Measurements from ENCODE around the gene PTPRN2.
"Not testable (repeated sequence)": the region's sequence is repeated elsewhere in the genome, so short reads cannot be mapped to it uniquely, and the experiment has no call there.

PTPRN2 gene

GRCh38 chr7:157518514-157519175 lies 1069.0 kb downstream of the PTPRN2 start:
- DNase-seq, result no peak
- in situ Hi-C loops (cut with MboI; ENCODE audit: low pct_unique_long_range_greater_than_20kb, low sequenced_read_pairs), result no loop called here

- no peak for DNase-seq
- in situ Hi-C loops (cut with MboI; ENCODE audit: low pct_unique_long_range_greater_than_20kb, low sequenced_read_pairs), result no loop called here
Measured at GRCh38 chr7:157517782-157518513, 1069.7 kb downstream of the PTPRN2 start.

- no peak for DNase-seq
- in situ Hi-C loops (cut with MboI; ENCODE audit: low pct_unique_long_range_greater_than_20kb, low sequenced_read_pairs), result no loop called here
Measured at GRCh38 chr7:157516911-157517781, 1070.5 kb downstream of the PTPRN2 start.

- in situ Hi-C loops (cut with MboI; ENCODE audit: low pct_unique_long_range_greater_than_20kb, low sequenced_read_pairs), result no loop called here
- no peak for DNase-seq
Measured at GRCh38 chr7:157516311-157516710, 1071.3 kb downstream of the PTPRN2 start.

- DNase-seq, result no peak
- in situ Hi-C loops (cut with MboI; ENCODE audit: low pct_unique_long_range_greater_than_20kb, low sequenced_read_pairs), result no loop called here
Measured at GRCh38 chr7:157515342-157516041, 1072.1 kb downstream of the PTPRN2 start.

GRCh38 chr7:157514746-157515145 lies 1072.9 kb downstream of the PTPRN2 start:
- in situ Hi-C loops (cut with MboI; ENCODE audit: low pct_unique_long_range_greater_than_20kb, low sequenced_read_pairs), result no loop called here
- no peak for DNase-seq

- in situ Hi-C loops (cut with MboI; ENCODE audit: low pct_unique_long_range_greater_than_20kb, low sequenced_read_pairs), result no loop called here
- no peak for DNase-seq
Measured at GRCh38 chr7:157514306-157514705, 1073.3 kb downstream of the PTPRN2 start.

GRCh38 chr7:157513682-157514081 lies 1073.9 kb downstream of the PTPRN2 start:
- no peak for DNase-seq
- in situ Hi-C loops (cut with MboI; ENCODE audit: low pct_unique_long_range_greater_than_20kb, low sequenced_read_pairs), result no loop called here

- in situ Hi-C loops (cut with MboI; ENCODE audit: low pct_unique_long_range_greater_than_20kb, low sequenced_read_pairs), result no loop called here
- DNase-seq, result no peak
Measured at GRCh38 chr7:157513162-157513621, 1074.4 kb downstream of the PTPRN2 start.

GRCh38 chr7:157509226-157509625 lies 1078.4 kb downstream of the PTPRN2 start:
- DNase-seq, result no peak
- in situ Hi-C loops (cut with MboI; ENCODE audit: low pct_unique_long_range_greater_than_20kb, low sequenced_read_pairs), result no loop called here

- in situ Hi-C loops (cut with MboI; ENCODE audit: low pct_unique_long_range_greater_than_20kb, low sequenced_read_pairs), result no loop called here
- DNase-seq, result no peak
Measured at GRCh38 chr7:157508477-157508881, 1079.1 kb downstream of the PTPRN2 start.

GRCh38 chr7:157507987-157508386 lies 1079.6 kb downstream of the PTPRN2 start:
- in situ Hi-C loops (cut with MboI; ENCODE audit: low pct_unique_long_range_greater_than_20kb, low sequenced_read_pairs), result no loop called here
- DNase-seq, result no peak

GRCh38 chr7:157506268-157506667 lies 1081.4 kb downstream of the PTPRN2 start:
- DNase-seq, result no peak
- in situ Hi-C loops (cut with MboI; ENCODE audit: low pct_unique_long_range_greater_than_20kb, low sequenced_read_pairs), result no loop called here

- in situ Hi-C loops (cut with MboI; ENCODE audit: low pct_unique_long_range_greater_than_20kb, low sequenced_read_pairs), result no loop called here
Measured at GRCh38 chr7:157505646-157506045, 1082.0 kb downstream of the PTPRN2 start.

GRCh38 chr7:157503229-157503628 lies 1084.4 kb downstream of the PTPRN2 start:
- DNase-seq, result no peak
- in situ Hi-C loops (cut with MboI; ENCODE audit: low pct_unique_long_range_greater_than_20kb, low sequenced_read_pairs), result no loop called here

More at GRCh38 chr7:157505646-157506045, 1082.0 kb downstream of the PTPRN2 start:
- no peak for DNase-seq

- DNase-seq, result peak; percentile 37
- in situ Hi-C loops (cut with MboI; ENCODE audit: low pct_unique_long_range_greater_than_20kb, low sequenced_read_pairs), result no loop called here
Measured at GRCh38 chr7:157502701-157503111, 1084.9 kb downstream of the PTPRN2 start.

GRCh38 chr7:157501581-157501980 lies 1086.0 kb downstream of the PTPRN2 start:
- in situ Hi-C loops (cut with MboI; ENCODE audit: low pct_unique_long_range_greater_than_20kb, low sequenced_read_pairs), result no loop called here
- no peak for DNase-seq

- in situ Hi-C loops (cut with MboI; ENCODE audit: low pct_unique_long_range_greater_than_20kb, low sequenced_read_pairs); DNase-seq: not testable (repeated sequence)
Measured at GRCh38 chr7:157500989-157501540, 1086.6 kb downstream of the PTPRN2 start.
